BE2C (cell line): Measurements from ENCODE around the gene CYSTM1.

Experiments
- DNase-seq: peaks from one replicate; pipeline ENCODE4 v3.0.0-alpha.2; 2020
- H3K27me3 ChIP-seq: fragments of 250-450 bp; sonication (Bioruptor Pico); 2 replicates; pipeline ENCODE4 v1.5.1; 2020; ENCODE audit warnings: mild to moderate bottlenecking
- H3K36me3 ChIP-seq: fragments of 250-450 bp; sonication (Bioruptor Pico); 2 replicates; pipeline ENCODE4 v1.5.1; 2020; ENCODE audit warnings: mild to moderate bottlenecking
- H3K4me1 ChIP-seq: fragments of 250-450 bp; sonication (Bioruptor Pico); 2 replicates; pipeline ENCODE4 v1.5.1; 2020
- H3K4me3 ChIP-seq: 2 replicates; pipeline ENCODE4 v1.5.1; 2011; ENCODE audit warnings: low read depth, low read length
- H3K9me3 ChIP-seq: fragments of 250-450 bp; sonication (Bioruptor Pico); 2 replicates; pipeline ENCODE4 v1.5.1; 2020
- TF ChIP-seq, protein P1 (sequence below): IDR thresholded peaks from 2 replicates; pipeline ENCODE4 v1.5.1; 2012; ENCODE audit warnings: mild to moderate bottlenecking, low read depth, low read length

CYSTM1 gene

DNA sequence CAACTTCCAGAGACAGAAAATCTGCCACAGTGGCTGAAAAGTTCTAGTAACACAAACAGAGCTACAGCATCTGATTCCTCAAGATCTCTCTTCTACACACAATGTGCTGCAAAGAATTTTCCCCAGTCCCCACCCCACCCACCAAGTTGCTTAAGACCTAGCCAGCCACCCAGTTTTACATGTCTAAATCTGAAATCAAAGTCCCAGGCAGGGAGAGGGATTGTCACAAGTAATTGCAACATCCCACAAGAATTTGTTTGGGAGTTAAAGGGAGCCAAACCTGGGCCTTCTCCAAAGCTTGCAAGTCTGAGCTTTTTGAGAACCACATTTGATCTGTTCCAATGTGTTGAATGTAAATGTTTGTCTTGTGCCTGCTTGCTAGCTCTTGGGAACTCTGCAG is 33.7 kb upstream of the CYSTM1 start:
- no peaks in the 10 kb centered on the region for H3K4me1 ChIP-seq
- no peaks in the 10 kb centered on the region for H3K9me3 ChIP-seq
- H3K4me3 ChIP-seq: no peak overlapping the region
- no peaks in the 10 kb centered on the region for H3K27me3 ChIP-seq
- DNase-seq: no peak
- no peaks in the 10 kb centered on the region for H3K36me3 ChIP-seq
- TF ChIP-seq, protein P1, sequence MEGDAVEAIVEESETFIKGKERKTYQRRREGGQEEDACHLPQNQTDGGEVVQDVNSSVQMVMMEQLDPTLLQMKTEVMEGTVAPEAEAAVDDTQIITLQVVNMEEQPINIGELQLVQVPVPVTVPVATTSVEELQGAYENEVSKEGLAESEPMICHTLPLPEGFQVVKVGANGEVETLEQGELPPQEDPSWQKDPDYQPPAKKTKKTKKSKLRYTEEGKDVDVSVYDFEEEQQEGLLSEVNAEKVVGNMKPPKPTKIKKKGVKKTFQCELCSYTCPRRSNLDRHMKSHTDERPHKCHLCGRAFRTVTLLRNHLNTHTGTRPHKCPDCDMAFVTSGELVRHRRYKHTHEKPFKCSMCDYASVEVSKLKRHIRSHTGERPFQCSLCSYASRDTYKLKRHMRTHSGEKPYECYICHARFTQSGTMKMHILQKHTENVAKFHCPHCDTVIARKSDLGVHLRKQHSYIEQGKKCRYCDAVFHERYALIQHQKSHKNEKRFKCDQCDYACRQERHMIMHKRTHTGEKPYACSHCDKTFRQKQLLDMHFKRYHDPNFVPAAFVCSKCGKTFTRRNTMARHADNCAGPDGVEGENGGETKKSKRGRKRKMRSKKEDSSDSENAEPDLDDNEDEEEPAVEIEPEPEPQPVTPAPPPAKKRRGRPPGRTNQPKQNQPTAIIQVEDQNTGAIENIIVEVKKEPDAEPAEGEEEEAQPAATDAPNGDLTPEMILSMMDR: no peak

DNA sequence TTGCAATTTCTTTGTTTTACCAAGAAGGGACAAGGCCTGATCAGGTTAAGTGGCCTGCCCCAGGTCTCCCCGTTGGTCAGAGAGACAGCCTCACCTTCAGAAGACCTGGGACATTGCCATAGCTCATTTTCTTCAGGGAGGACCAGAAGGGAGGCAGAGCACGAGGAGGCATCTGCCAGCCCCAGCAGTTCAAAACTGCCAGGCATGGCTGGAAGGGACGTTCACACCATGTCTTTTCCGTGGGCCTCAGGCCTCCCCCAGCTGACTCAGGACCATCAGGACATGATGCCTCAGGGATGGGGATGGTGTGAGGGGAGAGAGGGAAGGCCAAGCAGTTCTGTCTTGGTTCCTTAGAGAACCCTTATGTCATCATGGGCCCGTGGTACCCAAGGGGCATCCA is 32.7 kb upstream of the CYSTM1 start:
- Histone ChIP-seq H3K36me3 (no peaks in the 10 kb centered on the region), H3K4me3 (no peak overlapping the region), H3K27me3 (no peaks in the 10 kb centered on the region), H3K4me1 (no peaks in the 10 kb centered on the region), H3K9me3 (no peaks in the 10 kb centered on the region)
- no peak for DNase-seq
- TF ChIP-seq, protein P1: no peak

DNA sequence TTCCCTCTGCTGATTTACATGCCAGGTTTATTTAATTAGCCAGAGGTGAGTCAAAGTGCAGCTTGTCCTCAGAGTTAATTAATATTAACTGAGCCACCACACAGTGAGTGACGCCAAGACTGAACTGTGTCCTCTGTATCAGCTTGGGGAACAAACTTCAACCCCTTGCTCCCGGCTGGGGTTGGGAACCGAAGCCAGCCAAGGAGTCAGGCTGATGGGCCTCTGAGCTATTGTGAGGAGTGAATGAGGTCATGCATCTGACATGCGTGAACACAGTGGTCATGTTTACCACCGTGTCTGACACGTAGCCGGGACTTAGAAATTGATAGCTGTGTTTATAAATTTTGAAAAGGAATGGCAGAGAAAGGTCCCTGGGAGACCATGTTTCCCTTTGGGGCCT is 32.1 kb upstream of the CYSTM1 start:
- Histone ChIP-seq H3K9me3 (no peaks in the 10 kb centered on the region), H3K4me3 (no peak overlapping the region)

GRCh38 chr5:140143521-140144258 is 31.3 kb upstream of the CYSTM1 start:
- no peaks in the 10 kb centered on the region for H3K27me3 ChIP-seq
- TF ChIP-seq, protein P1: no peak
- no peaks in the 10 kb centered on the region for H3K4me1 ChIP-seq
- DNase-seq: no peak
- H3K36me3 ChIP-seq: no peaks in the 10 kb centered on the region
- no peak overlapping the region for H3K4me3 ChIP-seq
- no peaks in the 10 kb centered on the region for H3K9me3 ChIP-seq

More for the DNA sequence above, 32.1 kb upstream of the CYSTM1 start:
- no peaks in the 10 kb centered on the region for H3K4me1 ChIP-seq
- H3K36me3 ChIP-seq: no peaks in the 10 kb centered on the region
- TF ChIP-seq, protein P1: no peak
- H3K27me3 ChIP-seq: no peaks in the 10 kb centered on the region
- no peak for DNase-seq

GRCh38 chr5:140145256-140145655 is 29.7 kb upstream of the CYSTM1 start:
- Histone ChIP-seq H3K9me3 (no peaks in the 10 kb centered on the region), H3K4me1 (no peaks in the 10 kb centered on the region), H3K4me3 (peak overlapping the region; percentile 54), H3K27me3 (no peaks in the 10 kb centered on the region), H3K36me3 (no peaks in the 10 kb centered on the region)
- no peak for DNase-seq
- TF ChIP-seq, protein P1: no peak

- H3K36me3 ChIP-seq: no peaks in the 10 kb centered on the region
- no peaks in the 10 kb centered on the region for H3K4me1 ChIP-seq
- no peaks in the 10 kb centered on the region for H3K9me3 ChIP-seq
- TF ChIP-seq, protein P1: peak; percentile 43; the same call in 1 of the 2 replicates
- no peaks in the 10 kb centered on the region for H3K27me3 ChIP-seq
- H3K4me3 ChIP-seq: peak overlapping the region; percentile 54
- DNase-seq: peak; percentile 82
Observed at GRCh38 chr5:140145818-140146522, 29.0 kb upstream of the CYSTM1 start.
